GM18858 (cell line): ENCODE results near the gene ARHGAP18.

Source experiments
- ATAC-seq: cut with Tn5 transposase; IDR thresholded peaks from one replicate; pipeline ENCODE4 v1.9.1; 2021; ENCODE audit not compliant: unreplicated experiment

The ARHGAP18 gene

GRCh38 chr6:129694036-129694435, 15.9 kb downstream of the ARHGAP18 start:
- no peak for ATAC-seq

DNA sequence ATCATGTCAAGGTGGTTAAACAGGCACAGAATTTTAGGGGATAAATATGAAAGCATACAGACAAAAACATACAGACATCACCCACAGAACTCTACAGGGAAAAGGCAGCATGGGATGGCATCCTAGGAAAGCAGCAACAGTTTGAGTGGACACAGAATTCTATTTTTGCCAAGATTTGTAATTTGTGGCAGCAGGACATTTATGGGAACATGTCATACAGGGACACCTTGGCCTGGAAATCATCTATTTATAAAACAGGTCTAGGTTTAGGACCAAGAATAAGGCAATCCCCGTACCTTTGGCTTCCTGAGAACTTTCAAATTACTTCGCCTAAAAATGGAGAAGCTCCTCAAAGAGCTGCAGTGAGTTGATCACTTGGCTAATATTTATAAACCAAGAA, 17.5 kb downstream of the ARHGAP18 start:
- no peak for ATAC-seq

DNA sequence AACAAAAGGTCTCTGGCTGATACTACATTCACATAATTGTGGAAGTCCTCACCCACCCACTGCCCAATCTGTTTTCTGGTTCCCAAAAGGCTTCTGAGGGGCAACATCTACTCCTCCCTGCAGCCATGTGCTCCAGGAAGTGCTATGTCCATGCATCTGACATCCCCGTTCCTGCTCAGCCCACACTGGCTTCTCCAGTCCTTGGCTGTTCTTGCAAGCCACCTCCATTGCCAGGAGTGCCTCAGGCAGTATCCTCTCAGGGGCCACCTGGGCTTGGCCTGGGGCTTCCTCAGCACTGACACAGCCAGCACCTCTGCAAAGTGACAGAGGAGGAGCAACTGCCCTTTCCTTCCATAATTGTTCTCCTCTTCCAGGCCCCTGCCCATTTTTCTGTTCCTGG, 18.3 kb downstream of the ARHGAP18 start:
- no peak for ATAC-seq

DNA sequence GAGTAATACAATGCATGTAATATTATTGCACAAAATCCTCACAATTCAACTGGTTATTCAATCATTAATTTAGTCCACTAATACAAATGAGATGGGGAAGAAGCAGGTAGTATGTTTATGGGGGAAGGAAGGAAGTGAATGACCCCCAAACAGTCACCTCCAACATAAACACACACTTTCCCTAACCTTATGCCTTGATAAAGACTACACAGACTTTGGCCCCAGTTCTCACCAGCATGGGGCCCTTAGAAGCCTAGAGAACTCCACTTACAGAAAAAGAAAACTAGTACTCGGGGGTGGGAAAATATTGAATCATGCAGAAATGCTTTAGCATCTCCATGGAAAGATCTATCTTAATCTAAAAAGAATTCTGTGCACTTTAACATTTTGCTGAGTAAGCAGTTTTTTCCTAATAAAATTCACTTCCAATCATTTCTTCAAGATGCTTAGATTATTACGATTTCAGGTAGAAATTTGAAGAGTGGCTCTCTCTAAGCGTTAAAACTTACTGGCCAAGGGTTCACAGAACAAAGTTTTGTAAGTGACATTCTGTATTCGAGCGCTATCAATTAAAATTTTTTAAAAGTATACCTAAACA, 18.8 kb downstream of the ARHGAP18 start:
- no peak for ATAC-seq

GRCh38 chr6:129686941-129687627, 22.9 kb downstream of the ARHGAP18 start:
- peak; percentile 46 for ATAC-seq

DNA sequence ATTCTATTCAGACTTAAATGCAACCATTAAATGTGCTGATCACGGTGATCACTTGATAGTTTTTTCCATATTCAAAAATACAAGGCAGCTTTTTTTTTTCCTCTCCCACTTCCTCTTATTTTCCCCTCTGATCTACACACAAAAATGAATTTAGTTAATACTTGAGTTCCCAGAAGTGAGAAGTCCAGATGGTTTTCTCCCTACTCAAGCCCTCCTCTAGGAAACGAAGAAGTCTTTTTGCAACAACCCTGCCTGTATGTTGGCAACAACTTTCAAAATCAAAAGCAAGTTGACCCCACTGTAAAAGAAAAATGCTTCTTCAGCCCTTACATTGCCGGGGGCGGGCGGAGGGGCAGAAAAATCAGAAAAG, 24.3 kb downstream of the ARHGAP18 start:
- ATAC-seq, result no peak

- no peak for ATAC-seq
These were observed 24.9 kb downstream of the ARHGAP18 start for GRCh38 chr6:129684903-129685661.

DNA sequence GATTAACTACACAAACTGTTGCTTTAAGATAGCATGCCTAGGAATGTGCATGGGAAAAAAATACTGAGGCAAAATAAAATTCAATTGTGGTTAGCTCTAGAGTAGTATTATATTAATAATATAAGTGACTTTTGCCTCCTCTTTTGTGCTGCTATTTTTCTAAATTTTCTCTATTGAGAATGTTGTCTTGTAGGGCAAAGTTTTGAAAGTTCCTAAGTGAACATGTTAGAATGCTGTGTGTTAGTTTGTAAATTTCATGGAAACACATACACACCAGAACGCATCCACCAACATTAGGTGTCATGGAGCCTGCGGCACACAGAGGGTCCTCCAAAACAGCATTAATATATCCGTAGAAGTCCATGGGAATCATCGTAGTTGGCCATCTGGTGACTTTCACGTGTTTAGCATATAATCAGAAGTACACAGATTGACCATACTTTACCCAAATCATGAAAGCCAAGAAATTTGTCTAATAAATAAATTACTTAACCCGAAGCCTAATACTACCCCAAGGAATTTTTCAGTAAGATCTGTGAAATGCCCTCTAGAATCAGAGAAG, 25.6 kb downstream of the ARHGAP18 start:
- ATAC-seq, result no peak

DNA sequence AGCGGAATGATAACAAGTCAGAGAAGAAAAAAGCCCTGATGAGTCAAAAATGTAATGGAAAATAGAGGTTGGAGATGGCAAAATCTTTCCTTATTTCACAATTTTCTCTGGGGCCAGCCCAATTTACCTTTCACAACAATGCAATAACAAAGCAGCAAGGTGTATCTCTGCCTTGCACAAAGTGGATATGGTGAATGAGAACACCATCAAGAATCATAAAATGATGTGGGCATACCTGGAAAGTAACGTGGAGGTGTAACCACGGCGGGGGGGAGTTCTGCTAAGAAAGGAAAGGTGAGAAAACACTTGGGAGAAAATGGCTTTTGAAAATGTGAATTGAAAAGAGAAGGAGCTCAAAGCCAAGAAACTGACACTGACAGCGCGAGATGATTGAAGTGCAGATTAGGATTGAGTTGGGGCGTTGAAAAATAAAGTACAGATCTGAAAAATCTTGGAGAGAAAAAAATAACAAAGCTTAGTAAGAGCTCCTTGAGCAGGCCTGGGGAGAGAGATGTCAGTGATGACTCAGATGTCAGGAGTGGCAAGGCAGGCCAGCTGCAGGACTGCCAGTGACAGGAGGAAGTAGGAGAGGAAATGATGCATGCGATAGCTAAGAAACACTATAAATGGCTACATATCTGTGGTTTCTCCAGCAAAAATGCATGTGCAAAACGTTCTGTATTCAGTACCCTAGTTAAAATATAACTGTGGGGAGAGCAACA, 26.2 kb downstream of the ARHGAP18 start:
- ATAC-seq, result peak; percentile 95

- no peak for ATAC-seq
These were observed 28.1 kb downstream of the ARHGAP18 start for GRCh38 chr6:129681913-129682205.

DNA sequence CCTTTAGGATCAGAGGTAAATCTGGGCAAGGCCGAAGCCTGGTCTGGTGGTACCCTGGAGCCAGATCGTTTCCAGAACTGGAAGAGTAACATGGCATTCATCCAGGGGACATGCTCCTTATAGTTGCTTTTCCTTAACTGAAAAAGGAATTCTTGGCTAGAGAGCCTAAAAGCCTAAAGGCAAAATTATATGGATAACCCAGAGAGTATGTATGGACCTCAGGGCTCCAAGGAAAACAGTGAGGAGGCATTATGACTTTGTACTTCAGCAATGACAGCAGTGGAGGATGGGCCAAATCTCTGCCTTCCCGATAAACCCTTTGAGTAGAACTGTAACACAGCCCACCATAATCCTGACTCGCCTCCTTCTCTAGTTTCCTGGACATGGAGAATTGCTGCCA, 29.3 kb downstream of the ARHGAP18 start:
- no peak for ATAC-seq

- no peak for ATAC-seq
These were observed 30.2 kb downstream of the ARHGAP18 start for GRCh38 chr6:129679758-129680157.

GRCh38 chr6:129679275-129679674, 30.7 kb downstream of the ARHGAP18 start:
- ATAC-seq, result no peak

- ATAC-seq, result no peak
These were observed 31.5 kb downstream of the ARHGAP18 start for GRCh38 chr6:129678463-129678862.

DNA sequence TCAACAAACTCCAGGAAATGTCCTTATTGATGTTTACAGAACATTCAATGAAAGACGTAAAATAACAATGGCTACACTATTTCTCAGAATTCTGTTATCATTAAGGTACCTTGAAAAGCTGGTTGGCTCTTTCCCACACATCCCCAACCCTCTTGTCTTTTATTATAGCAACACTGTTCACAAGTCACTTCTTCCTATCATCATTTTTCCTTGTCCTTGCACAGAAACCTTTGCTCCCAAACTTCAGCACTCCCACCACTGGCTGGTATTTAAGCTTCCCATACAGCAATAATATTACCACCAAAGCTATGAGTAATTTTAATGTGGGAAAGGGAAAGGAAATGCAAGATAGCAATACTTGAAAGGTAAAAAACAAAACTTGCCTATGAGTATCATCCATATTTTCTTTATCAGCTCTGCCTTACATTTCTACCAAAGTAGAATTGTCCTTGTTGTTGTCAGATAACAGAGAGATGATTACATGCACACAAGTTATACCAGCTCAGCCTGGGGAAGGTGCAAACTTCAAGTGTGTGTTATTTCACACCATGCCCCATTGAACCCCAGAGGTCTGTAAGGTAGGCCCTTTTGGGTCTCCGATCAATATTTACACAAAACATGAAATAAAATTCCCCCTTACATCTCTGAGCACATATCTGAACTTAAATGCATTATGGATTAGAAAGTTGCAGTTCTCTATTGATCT, 32.2 kb downstream of the ARHGAP18 start:
- ATAC-seq, result no peak

DNA sequence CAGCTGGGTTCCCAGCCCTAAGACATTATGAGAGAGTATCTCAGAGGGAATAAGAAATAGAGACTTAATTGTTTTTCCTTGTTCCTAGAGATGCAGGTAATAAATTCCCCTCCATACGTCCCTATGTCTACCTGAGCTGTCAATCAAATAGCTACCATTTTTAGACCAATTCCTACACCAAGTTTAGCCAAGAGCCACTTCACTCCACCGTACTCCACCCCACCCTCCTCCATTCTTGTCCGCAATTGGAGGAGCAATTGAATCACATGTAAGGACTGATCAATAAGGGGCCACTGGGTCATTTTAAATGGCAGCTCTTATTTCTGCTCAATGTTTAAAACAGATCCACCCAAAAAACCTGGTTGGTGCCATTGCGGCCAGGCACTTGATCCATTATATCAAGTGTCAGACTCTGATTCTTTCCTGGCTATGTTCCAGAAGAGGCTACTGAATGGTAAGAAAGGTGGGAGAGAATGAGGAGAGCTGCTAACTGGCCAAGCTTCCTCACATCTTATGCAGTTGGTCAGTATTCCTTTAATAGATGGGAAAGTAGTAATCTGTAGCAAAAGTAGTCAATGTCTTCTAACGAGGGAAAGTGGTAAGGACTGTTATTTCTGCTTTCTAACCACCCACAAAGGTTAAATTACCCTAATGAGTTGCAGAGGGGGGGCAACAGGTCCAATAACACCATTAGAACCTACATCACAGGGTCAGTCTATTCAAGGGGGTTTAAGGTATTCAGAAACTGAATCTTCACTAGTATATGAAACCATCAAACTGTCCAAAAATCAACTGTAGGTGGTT, 34.1 kb downstream of the ARHGAP18 start:
- ATAC-seq, result no peak

- ATAC-seq, result no peak
These were observed 36.2 kb downstream of the ARHGAP18 start for GRCh38 chr6:129673748-129674147.

DNA sequence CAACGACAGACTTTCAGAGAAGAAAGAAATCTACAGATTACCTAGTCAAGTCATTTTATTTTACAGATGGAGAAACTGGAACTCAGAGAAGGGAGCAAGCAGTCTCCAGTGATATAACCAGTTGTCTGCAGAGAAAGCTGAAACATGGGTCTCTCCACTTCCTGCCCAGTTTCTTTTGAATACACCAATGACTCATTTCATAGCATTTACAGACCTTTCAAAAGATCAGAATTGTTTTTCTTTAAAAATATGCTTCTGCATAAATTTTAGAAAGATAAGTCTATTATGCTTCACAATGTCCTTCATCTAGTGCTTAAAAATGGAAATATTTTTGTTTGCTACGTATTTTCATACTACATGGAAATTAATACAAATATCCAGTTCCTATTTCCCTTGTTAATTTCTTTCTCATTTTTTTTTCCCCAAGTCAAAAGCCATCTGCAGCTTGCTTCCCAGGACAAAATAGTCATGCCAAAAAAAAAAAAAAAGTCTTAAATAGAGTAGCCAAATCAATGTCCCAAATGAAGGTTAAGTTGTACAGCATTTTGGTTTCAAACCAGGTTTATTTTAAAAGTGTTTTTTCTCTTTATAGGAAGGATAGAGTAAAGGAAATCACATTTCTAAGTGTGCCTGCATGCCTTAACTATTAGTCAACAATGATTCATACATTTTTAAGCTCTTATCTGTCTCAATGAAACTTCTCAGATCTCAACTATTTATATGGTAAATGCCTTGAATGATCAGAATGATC, 36.9 kb downstream of the ARHGAP18 start:
- ATAC-seq, result peak; percentile 83

DNA sequence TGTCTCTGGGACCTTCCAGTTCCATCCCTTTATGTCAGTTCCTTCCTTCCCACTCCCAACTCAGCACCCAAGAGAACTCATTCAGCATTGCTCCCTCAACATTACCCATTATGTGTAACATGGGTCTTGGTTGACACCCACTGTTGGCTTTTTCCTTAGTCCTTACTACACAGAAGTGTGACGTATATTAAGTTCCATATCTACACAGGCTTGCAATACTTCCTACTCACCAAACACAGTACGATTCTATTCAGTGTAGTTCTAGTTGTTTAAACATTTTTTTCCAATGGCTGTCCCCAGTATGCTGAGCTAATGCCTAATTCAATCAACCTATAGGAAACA, 37.7 kb downstream of the ARHGAP18 start:
- no peak for ATAC-seq
